Measurements from ENCODE around the gene TSC22D1. TPM values are rescaled to one million over a fixed set of nuclear protein-coding genes. Genes with fewer than 3 reads are reported as not detected.

Gene TSC22D1
- polyA plus RNA-seq, 1 donor (not counting 4 experiments of a cell fraction or from before 2014, with no cell fraction given), result 177 TPM

- no peak overlapping the region for H2AFZ ChIP-seq (ENCODE audit: control insufficient read depth, low read length)
- no peak for TF ChIP-seq EZH2 (IDR thresholded peaks at IDR 0.05; ENCODE audit: low read length)
- TF ChIP-seq CTCF (optimal IDR thresholded peaks at IDR 0.05 in 1 of 3, IDR thresholded peaks at IDR 0.05 in 1 of 3, conservative IDR thresholded peaks at IDR 0.05 in 1 of 3; ENCODE audit: extremely low read depth in 1 of 3, insufficient read depth in 2 of 3, low read length in 3 of 3), result no peak
- H3K4me3 ChIP-seq (ENCODE audit: control insufficient read depth in 2 of 3, extremely low read depth in 1 of 3, insufficient read depth in 2 of 3, low read depth in 1 of 3, low read length in 3 of 3), result no peak overlapping the region
- dilution Hi-C loops (cut with MboI; ENCODE audit: extremely low pct_ligation_motif_present, low sequenced_read_pairs), result no loop called here
- no peaks in the 10 kb centered on the region for H3K9me1 ChIP-seq (ENCODE audit: control insufficient read depth, extremely low read depth, insufficient read depth, low read length)
- H3K4me1 ChIP-seq (ENCODE audit: control insufficient read depth, extremely low read depth, insufficient read depth, low read length), result peaks cover 12% of the 10 kb centered on the region
- no peak overlapping the region for H3K4me2 ChIP-seq (ENCODE audit: control insufficient read depth, extremely low read depth, insufficient read depth, low read depth, low read length)
- no peaks in the 10 kb centered on the region for H3K9me3 ChIP-seq (ENCODE audit: control insufficient read depth, low read depth, low read length)
- no peaks in the 10 kb centered on the region for H3K36me3 ChIP-seq (ENCODE audit: control insufficient read depth in 2 of 2, extremely low read depth in 1 of 2, insufficient read depth in 2 of 2, low read length in 2 of 2)
- DNase-seq (ENCODE audit: low read depth, low spot score) (no peak), FAIRE-seq (no peak)
- no peak overlapping the region for H3K9ac ChIP-seq (ENCODE audit: control insufficient read depth, extremely low read depth, insufficient read depth, low read length)
- H3K79me2 ChIP-seq (ENCODE audit: control insufficient read depth, insufficient read depth, low read length), result no peaks in the 10 kb centered on the region
- no peaks in the 10 kb centered on the region for H4K20me1 ChIP-seq (ENCODE audit: control insufficient read depth, extremely low read depth, insufficient read depth, low read length)
- no peaks in the 10 kb centered on the region for H3K27me3 ChIP-seq (ENCODE audit: control insufficient read depth, extremely low read depth, insufficient read depth, low read length)
- no peak overlapping the region for H3K27ac ChIP-seq (ENCODE audit: control insufficient read depth, insufficient read depth, low read length)
Observed at GRCh38 chr13:44383945-44384344, 192.2 kb downstream of the TSC22D1 start.

- Histone ChIP-seq H3K4me2 (ENCODE audit: control insufficient read depth, extremely low read depth, insufficient read depth, low read depth, low read length) (no peak overlapping the region), H2AFZ (ENCODE audit: control insufficient read depth, low read length) (no peak overlapping the region), H3K79me2 (ENCODE audit: control insufficient read depth, insufficient read depth, low read length) (no peaks in the 10 kb centered on the region), H4K20me1 (ENCODE audit: control insufficient read depth, extremely low read depth, insufficient read depth, low read length) (no peaks in the 10 kb centered on the region), H3K4me3 (ENCODE audit: control insufficient read depth in 2 of 3, extremely low read depth in 1 of 3, insufficient read depth in 2 of 3, low read depth in 1 of 3, low read length in 3 of 3) (no peak overlapping the region), H3K27me3 (ENCODE audit: control insufficient read depth, extremely low read depth, insufficient read depth, low read length) (no peaks in the 10 kb centered on the region), H3K9me1 (ENCODE audit: control insufficient read depth, extremely low read depth, insufficient read depth, low read length) (no peaks in the 10 kb centered on the region), H3K36me3 (ENCODE audit: control insufficient read depth in 2 of 2, extremely low read depth in 1 of 2, insufficient read depth in 2 of 2, low read length in 2 of 2) (no peaks in the 10 kb centered on the region), H3K9ac (ENCODE audit: control insufficient read depth, extremely low read depth, insufficient read depth, low read length) (no peak overlapping the region), H3K9me3 (ENCODE audit: control insufficient read depth, low read depth, low read length) (no peaks in the 10 kb centered on the region), H3K27ac (ENCODE audit: control insufficient read depth, insufficient read depth, low read length) (no peak overlapping the region), H3K4me1 (ENCODE audit: control insufficient read depth, extremely low read depth, insufficient read depth, low read length) (peaks cover 12% of the 10 kb centered on the region)
- dilution Hi-C loops (cut with MboI; ENCODE audit: extremely low pct_ligation_motif_present, low sequenced_read_pairs), result no loop called here
- DNase-seq (ENCODE audit: low read depth, low spot score) (no peak), FAIRE-seq (no peak)
- TF ChIP-seq CTCF (optimal IDR thresholded peaks at IDR 0.05 in 1 of 3, IDR thresholded peaks at IDR 0.05 in 1 of 3, conservative IDR thresholded peaks at IDR 0.05 in 1 of 3; ENCODE audit: extremely low read depth in 1 of 3, insufficient read depth in 2 of 3, low read length in 3 of 3) (no peak), EZH2 (IDR thresholded peaks at IDR 0.05; ENCODE audit: low read length) (no peak)
Observed at GRCh38 chr13:44382635-44383145, 193.4 kb downstream of the TSC22D1 start.

Other genes with a start within 250 kb of the TSC22D1 start
- gene SERP2, start 202.5 kb downstream of the TSC22D1 start, polyA plus RNA-seq, result 0.45 to 0.88 TPM (median 0.66 TPM) in 3 replicates

Data from keratinocyte (primary cell).